Measurements from ENCODE around the gene RBBP9.
"Not testable (repeated sequence)": the region's sequence is repeated elsewhere in the genome, so short reads cannot be mapped to it uniquely, and the experiment has no call there.

Gene RBBP9

GRCh38 chr20:18496740-18497592 lies at the start of gene RBBP9:
TSS of gene RBBP9 (minus strand) at chr20:18497225. CDS start at chr20:18497167, 58 bp downstream.
- DNase-seq (ENCODE audit: low read depth): peak; percentile 58

GRCh38 chr20:18545566-18545965 lies 48.5 kb upstream of the RBBP9 start:
- no peak for DNase-seq (ENCODE audit: low read depth)

- DNase-seq (ENCODE audit: low read depth): no peak
Measured at GRCh38 chr20:18543932-18544331, 46.9 kb upstream of the RBBP9 start.

GRCh38 chr20:18543216-18543615 lies 46.2 kb upstream of the RBBP9 start:
- DNase-seq (ENCODE audit: low read depth): no peak

- DNase-seq (ENCODE audit: low read depth): no peak
Measured at GRCh38 chr20:18541741-18542140, 44.7 kb upstream of the RBBP9 start.

- DNase-seq (ENCODE audit: low read depth): no peak
Measured at GRCh38 chr20:18537651-18538050, 40.6 kb upstream of the RBBP9 start.

- DNase-seq (ENCODE audit: low read depth): no peak
Measured at GRCh38 chr20:18533978-18534644, 37.1 kb upstream of the RBBP9 start.

GRCh38 chr20:18533491-18533890 lies 36.5 kb upstream of the RBBP9 start:
- no peak for DNase-seq (ENCODE audit: low read depth)

- DNase-seq (ENCODE audit: low read depth): no peak
Measured at GRCh38 chr20:18532626-18533025, 35.6 kb upstream of the RBBP9 start.

GRCh38 chr20:18529041-18529440 lies 32.0 kb upstream of the RBBP9 start:
- DNase-seq (ENCODE audit: low read depth): no peak

GRCh38 chr20:18527836-18528235 lies 30.8 kb upstream of the RBBP9 start:
- DNase-seq (ENCODE audit: low read depth): no peak

GRCh38 chr20:18527339-18527738 lies 30.3 kb upstream of the RBBP9 start:
- no peak for DNase-seq (ENCODE audit: low read depth)

GRCh38 chr20:18526761-18527160 lies 29.7 kb upstream of the RBBP9 start:
- not testable (repeated sequence) for DNase-seq (ENCODE audit: low read depth)

GRCh38 chr20:18524646-18525045 lies 27.6 kb upstream of the RBBP9 start:
- DNase-seq (ENCODE audit: low read depth): no peak

GRCh38 chr20:18523066-18523465 lies 26.0 kb upstream of the RBBP9 start:
- no peak for DNase-seq (ENCODE audit: low read depth)

- not testable (repeated sequence) for DNase-seq (ENCODE audit: low read depth)
Measured at GRCh38 chr20:18522066-18522465, 25.0 kb upstream of the RBBP9 start.

GRCh38 chr20:18515973-18516372 lies 18.9 kb upstream of the RBBP9 start:
- no peak for DNase-seq (ENCODE audit: low read depth)

- DNase-seq (ENCODE audit: low read depth): no peak
Measured at GRCh38 chr20:18514127-18514526, 17.1 kb upstream of the RBBP9 start.

- no peak for DNase-seq (ENCODE audit: low read depth)
Measured at GRCh38 chr20:18513208-18513607, 16.2 kb upstream of the RBBP9 start.

- no peak for DNase-seq (ENCODE audit: low read depth)
Measured at GRCh38 chr20:18511571-18511970, 14.5 kb upstream of the RBBP9 start.

GRCh38 chr20:18507218-18508191 lies 10.5 kb upstream of the RBBP9 start, which contains the start of gene SEC23B:
TSS of gene SEC23B (plus strand) at chr20:18507940. CDS start at chr20:18510836, 2,896 bp downstream.
- peak; percentile 95 for DNase-seq (ENCODE audit: low read depth)

GRCh38 chr20:18506744-18507143 lies 9.7 kb upstream of the RBBP9 start:
- no peak for DNase-seq (ENCODE audit: low read depth)
